A549 treated with Hydrocortisone at 1 μM for 4 hours (cell line): ENCODE data around the gene ZNF655. TPM values are rescaled to one million over a fixed set of nuclear protein-coding genes. Genes with fewer than 3 reads are reported as not detected.

ENCODE experiments used
- total RNA-seq: library from RNA; stranded (reverse); fragments of 200-300 nt; extraction: Qiagen RNA extraction; gene quantifications from 5 replicates; pipeline ENCODE4 v1.2.3, GENCODE V29; 2022

ZNF655 gene, protein sequence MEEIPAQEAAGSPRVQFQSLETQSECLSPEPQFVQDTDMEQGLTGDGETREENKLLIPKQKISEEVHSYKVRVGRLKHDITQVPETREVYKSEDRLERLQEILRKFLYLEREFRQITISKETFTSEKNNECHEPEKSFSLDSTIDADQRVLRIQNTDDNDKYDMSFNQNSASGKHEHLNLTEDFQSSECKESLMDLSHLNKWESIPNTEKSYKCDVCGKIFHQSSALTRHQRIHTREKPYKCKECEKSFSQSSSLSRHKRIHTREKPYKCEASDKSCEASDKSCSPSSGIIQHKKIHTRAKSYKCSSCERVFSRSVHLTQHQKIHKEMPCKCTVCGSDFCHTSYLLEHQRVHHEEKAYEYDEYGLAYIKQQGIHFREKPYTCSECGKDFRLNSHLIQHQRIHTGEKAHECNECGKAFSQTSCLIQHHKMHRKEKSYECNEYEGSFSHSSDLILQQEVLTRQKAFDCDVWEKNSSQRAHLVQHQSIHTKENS
- 53.6 to 57.4 TPM (median 54.1 TPM) in 5 replicates for total RNA-seq

DNA sequence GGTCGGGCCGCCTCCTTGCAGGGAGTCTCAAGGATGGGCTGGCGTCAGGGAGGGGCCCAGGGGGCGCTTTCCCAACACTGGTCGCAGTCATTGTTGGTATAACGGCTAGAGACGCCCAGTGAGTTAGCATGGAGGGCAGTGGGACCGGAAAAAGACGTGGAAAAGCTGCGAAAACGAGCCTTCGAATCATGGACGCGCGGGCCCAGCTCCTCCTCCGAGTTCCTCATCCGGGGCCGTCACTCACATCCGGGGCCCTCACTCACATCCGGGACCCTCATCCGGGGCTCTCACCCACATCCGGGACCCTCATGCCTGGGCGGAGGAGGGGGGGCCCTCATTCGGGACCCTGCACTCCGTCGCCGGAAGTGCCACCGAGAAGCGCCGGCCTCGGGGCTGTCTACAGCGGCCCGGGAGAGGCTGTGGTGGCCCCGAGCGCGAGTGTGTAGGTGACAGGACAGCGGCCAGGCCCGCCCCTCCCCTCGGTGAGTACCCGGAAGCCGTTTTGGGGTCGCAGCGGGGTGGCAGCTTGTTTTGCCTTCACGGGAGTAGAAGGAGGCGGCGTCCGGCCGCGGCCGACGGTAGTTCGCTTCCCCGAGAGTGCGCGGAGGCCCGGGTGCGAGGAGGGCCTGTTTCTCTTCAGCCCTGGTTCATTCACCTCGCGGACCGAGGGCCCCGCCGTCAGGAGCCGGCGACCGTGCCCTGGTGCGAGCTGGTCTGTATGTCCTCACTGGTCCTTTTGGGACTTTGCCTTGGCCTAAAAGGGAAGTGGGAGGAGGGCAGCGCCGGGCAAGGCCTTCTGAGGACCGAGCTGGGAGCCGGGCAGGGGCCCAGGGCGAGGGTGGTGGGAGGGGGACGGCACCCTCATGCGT, at the start of gene ZNF655:
ZNF655 (plus strand) TSS at position 337 of the 869 bp plus-strand sequence. CDS start 1,918 bp downstream, outside the sequence.

GRCh38 chr7:99551767-99552463, 6.5 kb upstream of the ZNF655 start, which contains the start of gene FAM200A:
FAM200A (minus strand) TSS chr7:99552114; CDS start chr7:99548407, 3,707 bp downstream.

GRCh38 chr7:99597762-99598501, 39.5 kb downstream of the ZNF655 start, which contains the start of gene TMEM225B:
TMEM225B (plus strand) TSS chr7:99598267; CDS start chr7:99604389, 6,122 bp downstream.

DNA sequence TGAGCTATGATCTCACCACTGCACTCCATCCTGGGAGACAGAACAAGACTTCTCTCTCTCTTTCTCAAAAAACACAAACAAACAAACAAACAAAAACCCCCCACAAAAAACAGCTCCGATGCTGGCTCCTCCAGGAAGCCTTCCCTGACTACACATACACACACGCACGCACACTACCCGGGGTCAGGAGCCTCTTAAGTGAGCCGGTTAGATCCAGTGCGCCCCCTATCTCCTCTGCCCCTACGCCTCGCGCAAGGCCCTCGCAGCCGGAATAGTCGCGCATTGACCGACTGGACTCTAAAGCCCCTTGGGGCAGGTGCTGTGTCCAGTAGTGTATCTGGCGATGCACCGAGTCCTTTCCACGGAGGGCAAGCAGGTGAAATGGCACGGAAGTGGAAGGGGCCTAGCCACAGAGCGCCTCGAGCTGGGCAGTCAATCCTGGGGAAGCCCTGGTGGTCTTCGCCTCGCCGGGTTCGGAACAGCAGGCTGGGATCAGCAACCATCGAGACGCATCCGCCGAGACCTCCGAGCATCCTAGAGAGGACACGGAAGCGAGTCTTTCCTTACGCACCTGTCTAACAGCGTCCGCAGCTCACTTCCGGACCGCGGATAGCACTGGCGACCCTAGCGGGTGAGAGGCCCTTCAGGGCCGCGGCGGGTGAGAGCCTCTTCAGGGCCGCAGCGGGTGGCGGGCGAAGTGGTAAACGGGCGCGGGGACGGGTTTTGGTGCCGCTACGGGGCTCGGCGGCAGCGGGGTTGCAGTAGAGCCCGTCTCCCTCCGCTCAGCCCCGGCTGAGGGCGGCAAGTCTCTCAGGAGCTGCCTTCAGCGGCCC, 58.1 kb downstream of the ZNF655 start, which contains the start of gene ZSCAN25:
ZSCAN25 (plus strand) TSS at position 588 of the 833 bp plus-strand sequence. CDS start 2,661 bp downstream, outside the sequence.

Other genes starting within 250 kb of the ZNF655 start
- 117 to 137 TPM (median 126 TPM) in 5 replicates for gene ARPC1A, start 232.7 kb upstream of the ZNF655 start, total RNA-seq
- gene ARPC1B, start 183.9 kb upstream of the ZNF655 start, total RNA-seq = 263 to 311 TPM (median 280 TPM) in 5 replicates
- 171 to 212 TPM (median 180 TPM) in 5 replicates for gene PDAP1, start 150.0 kb upstream of the ZNF655 start, total RNA-seq
- 117 to 155 TPM (median 139 TPM) in 5 replicates for gene BUD31, start 149.7 kb upstream of the ZNF655 start, total RNA-seq
- 5.8 to 9.9 TPM (median 6.9 TPM) in 5 replicates for gene PTCD1, start 119.8 kb upstream of the ZNF655 start, total RNA-seq
- gene CPSF4, start 119.7 kb upstream of the ZNF655 start, total RNA-seq = 36.8 to 42.9 TPM (median 39.4 TPM) in 5 replicates
- gene ATP5MF, start 92.5 kb upstream of the ZNF655 start, total RNA-seq = 888 to 1,049 TPM (median 936 TPM) in 5 replicates
- 6.1 to 9.6 TPM (median 7.3 TPM) in 5 replicates for gene ZNF789, start 85.8 kb upstream of the ZNF655 start, total RNA-seq
- 15.7 to 18.2 TPM (median 17.3 TPM) in 5 replicates for gene ZNF394, start 58.4 kb upstream of the ZNF655 start, total RNA-seq
- gene ZKSCAN5, start 54.0 kb upstream of the ZNF655 start, total RNA-seq = 8.7 to 11.6 TPM (median 9.7 TPM) in 5 replicates
- gene FAM200A, start 6.5 kb upstream of the ZNF655 start, total RNA-seq = 6.0 to 6.8 TPM (median 6.2 TPM) in 5 replicates
- 0.89 to 1.3 TPM (median 1.1 TPM) in 5 replicates for gene TMEM225B, start 39.6 kb downstream of the ZNF655 start, total RNA-seq
- gene ZSCAN25, start 58.3 kb downstream of the ZNF655 start, total RNA-seq = 8.2 to 10.5 TPM (median 10.0 TPM) in 5 replicates
- 1.5 to 2.2 TPM (median 1.8 TPM) in 5 replicates for gene CYP3A5, start 121.4 kb downstream of the ZNF655 start, total RNA-seq
- gene CYP3A7, start 176.6 kb downstream of the ZNF655 start, total RNA-seq = not detected in 5 replicates
- gene CYP3A4, start 225.5 kb downstream of the ZNF655 start, total RNA-seq = 0.07 to 0.15 TPM in 2 of 5 replicates, not detected in the others